HEK293 (cell line): ENCODE data around the gene OR4D9.

Experiments
- ATF2 ChIP-seq: fragments of 450-650 bp; formaldehyde crosslinking; IDR thresholded peaks from 2 replicates; pipeline ENCODE4 v1.5.1; 2016; ENCODE audit warnings: missing biosample characterization, missing genetic modification characterization, low read depth
- CTCF ChIP-seq: fragments of 450-650 bp; formaldehyde crosslinking; IDR thresholded peaks from 2 replicates; pipeline ENCODE4 v1.5.1; 2016; ENCODE audit warnings: missing biosample characterization, missing genetic modification characterization
- MZF1 ChIP-seq: fragments of 450-650 bp; formaldehyde crosslinking; IDR thresholded peaks from 2 replicates; pipeline ENCODE4 v1.5.1; 2017; ENCODE audit warnings: missing biosample characterization, missing genetic modification characterization, borderline replicate concordance
- OVOL3 ChIP-seq: fragments of 450-650 bp; formaldehyde crosslinking; IDR thresholded peaks from 2 replicates; pipeline ENCODE4 v1.5.1; 2016; ENCODE audit warnings: missing biosample characterization, missing genetic modification characterization
- TSHZ1 ChIP-seq: fragments of 450-650 bp; formaldehyde crosslinking; IDR thresholded peaks from 2 replicates; pipeline ENCODE4 v1.5.1; 2016; ENCODE audit warnings: missing biosample characterization, missing genetic modification characterization, borderline replicate concordance
- ZNF324 ChIP-seq: fragments of 450-650 bp; formaldehyde crosslinking; IDR thresholded peaks from 2 replicates; pipeline ENCODE4 v1.5.1; 2016; ENCODE audit warnings: missing biosample characterization, missing genetic modification characterization
- ZNF510 ChIP-seq: fragments of 450-650 bp; formaldehyde crosslinking; IDR thresholded peaks from 2 replicates; pipeline ENCODE4 v1.5.1; 2018; ENCODE audit warnings: mild to moderate bottlenecking, missing genetic modification characterization, missing biosample characterization; ENCODE audit not compliant: insufficient replicate concordance
- ZNF558 ChIP-seq: fragments of 450-650 bp; formaldehyde crosslinking; IDR thresholded peaks from 2 replicates; pipeline ENCODE4 v1.5.1; 2016; ENCODE audit warnings: missing biosample characterization, missing genetic modification characterization
- TF ChIP-seq, protein P1 (sequence below): sonication (generic); formaldehyde crosslinking; IDR thresholded peaks from 2 replicates; pipeline ENCODE4 v1.8.1; 2022; ENCODE audit warnings: mild to moderate bottlenecking, moderate library complexity, missing genetic modification reagents

GRCh38 chr11:59501931-59502330, 9.4 kb upstream of the OR4D9 start:
- no peak for TF ChIP-seq CTCF (tag by site-specific recombination)
- no peak for TF ChIP-seq ZNF558 (tag by site-specific recombination)
- TF ChIP-seq, protein P1, sequence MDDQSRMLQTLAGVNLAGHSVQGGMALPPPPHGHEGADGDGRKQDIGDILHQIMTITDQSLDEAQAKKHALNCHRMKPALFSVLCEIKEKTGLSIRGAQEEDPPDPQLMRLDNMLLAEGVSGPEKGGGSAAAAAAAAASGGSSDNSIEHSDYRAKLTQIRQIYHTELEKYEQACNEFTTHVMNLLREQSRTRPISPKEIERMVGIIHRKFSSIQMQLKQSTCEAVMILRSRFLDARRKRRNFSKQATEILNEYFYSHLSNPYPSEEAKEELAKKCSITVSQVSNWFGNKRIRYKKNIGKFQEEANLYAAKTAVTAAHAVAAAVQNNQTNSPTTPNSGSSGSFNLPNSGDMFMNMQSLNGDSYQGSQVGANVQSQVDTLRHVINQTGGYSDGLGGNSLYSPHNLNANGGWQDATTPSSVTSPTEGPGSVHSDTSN (CRISPR knock-in tag), result no peak
- no peak for TF ChIP-seq ATF2 (tag by site-specific recombination)
- TF ChIP-seq MZF1, result no peak
- TF ChIP-seq ZNF510, result no peak
- TF ChIP-seq OVOL3 (tag by site-specific recombination), result no peak
- no peak for TF ChIP-seq TSHZ1 (tag by site-specific recombination)
- TF ChIP-seq ZNF324 (tag by site-specific recombination), result no peak
